ENCODE data around the gene FABP3.

- TF ChIP-seq, protein P1, sequence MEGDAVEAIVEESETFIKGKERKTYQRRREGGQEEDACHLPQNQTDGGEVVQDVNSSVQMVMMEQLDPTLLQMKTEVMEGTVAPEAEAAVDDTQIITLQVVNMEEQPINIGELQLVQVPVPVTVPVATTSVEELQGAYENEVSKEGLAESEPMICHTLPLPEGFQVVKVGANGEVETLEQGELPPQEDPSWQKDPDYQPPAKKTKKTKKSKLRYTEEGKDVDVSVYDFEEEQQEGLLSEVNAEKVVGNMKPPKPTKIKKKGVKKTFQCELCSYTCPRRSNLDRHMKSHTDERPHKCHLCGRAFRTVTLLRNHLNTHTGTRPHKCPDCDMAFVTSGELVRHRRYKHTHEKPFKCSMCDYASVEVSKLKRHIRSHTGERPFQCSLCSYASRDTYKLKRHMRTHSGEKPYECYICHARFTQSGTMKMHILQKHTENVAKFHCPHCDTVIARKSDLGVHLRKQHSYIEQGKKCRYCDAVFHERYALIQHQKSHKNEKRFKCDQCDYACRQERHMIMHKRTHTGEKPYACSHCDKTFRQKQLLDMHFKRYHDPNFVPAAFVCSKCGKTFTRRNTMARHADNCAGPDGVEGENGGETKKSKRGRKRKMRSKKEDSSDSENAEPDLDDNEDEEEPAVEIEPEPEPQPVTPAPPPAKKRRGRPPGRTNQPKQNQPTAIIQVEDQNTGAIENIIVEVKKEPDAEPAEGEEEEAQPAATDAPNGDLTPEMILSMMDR (IDR thresholded peaks at IDR 0.05), result no peak
- TF ChIP-seq POLR2A (IDR thresholded peaks at IDR 0.05), result no peak
Measured at GRCh38 chr1:31416101-31416736, 43.3 kb upstream of the FABP3 start.
